Umbilical cord (tissue), 2 donors: ENCODE measurements around the gene POLR3B. TPM values are rescaled to one million over a fixed set of nuclear protein-coding genes. Genes with fewer than 3 reads are reported as not detected.
"Not testable (repeated sequence)": the region's sequence is repeated elsewhere in the genome, so short reads cannot be mapped to it uniquely, and the experiment has no call there.

Source experiments
- DNase-seq: peaks from one replicate; pipeline ENCODE4 v3.0.0-alpha.2; 2015; ENCODE audit warnings: low spot score
- total RNA-seq: library from RNA; depleted of rRNA; stranded (reverse); fragments of >200 nt; gene quantifications from one replicate; pipeline ENCODE4 v1.2.3, GENCODE V29; 2014; ENCODE audit warnings: low replicate concordance; ENCODE audit not compliant: insufficient read depth

POLR3B gene
- 17.6 TPM for total RNA-seq

- peak; percentile 98 for DNase-seq
These were observed at the start of gene POLR3B for GRCh38 chr12:106357549-106358395. Gene POLR3B, plus strand, starts transcription at chr12:106357748. Its CDS starts 132 bp downstream, at chr12:106357880.

GRCh38 chr12:106308121-106308520 is 49.4 kb upstream of the POLR3B start:
- no peak for DNase-seq

GRCh38 chr12:106308611-106309010 is 48.9 kb upstream of the POLR3B start:
- peak; percentile 58 for DNase-seq

- peak; percentile 85 for DNase-seq
These were observed 47.7 kb upstream of the POLR3B start for GRCh38 chr12:106309671-106310505.

GRCh38 chr12:106310687-106311086 is 46.9 kb upstream of the POLR3B start:
- DNase-seq: no peak

GRCh38 chr12:106311139-106311538 is 46.4 kb upstream of the POLR3B start:
- DNase-seq: peak; percentile 54

- DNase-seq: not testable (repeated sequence)
These were observed 44.1 kb upstream of the POLR3B start for GRCh38 chr12:106313413-106313812.

- no peak for DNase-seq
These were observed 42.0 kb upstream of the POLR3B start for GRCh38 chr12:106315523-106315922.

- no peak for DNase-seq
These were observed 40.0 kb upstream of the POLR3B start for GRCh38 chr12:106317406-106318082.

GRCh38 chr12:106321139-106321850 is 36.3 kb upstream of the POLR3B start:
- no peak for DNase-seq

GRCh38 chr12:106323537-106323936 is 34.0 kb upstream of the POLR3B start:
- no peak for DNase-seq

GRCh38 chr12:106327309-106327869 is 30.2 kb upstream of the POLR3B start:
- DNase-seq: peak; percentile 65

- no peak for DNase-seq
These were observed 28.8 kb upstream of the POLR3B start for GRCh38 chr12:106328735-106329134.

- no peak for DNase-seq
These were observed 28.1 kb upstream of the POLR3B start for GRCh38 chr12:106329231-106329982.

GRCh38 chr12:106331599-106331998 is 25.9 kb upstream of the POLR3B start:
- DNase-seq: no peak

- DNase-seq: no peak
These were observed 25.0 kb upstream of the POLR3B start for GRCh38 chr12:106332536-106332935.

GRCh38 chr12:106333010-106333409 is 24.5 kb upstream of the POLR3B start:
- DNase-seq: no peak

GRCh38 chr12:106333756-106334155 is 23.8 kb upstream of the POLR3B start:
- DNase-seq: no peak

- peak; percentile 79 for DNase-seq
These were observed 16.3 kb upstream of the POLR3B start for GRCh38 chr12:106341086-106341877.
